ENCODE measurements around the gene FOXP4.

DNA sequence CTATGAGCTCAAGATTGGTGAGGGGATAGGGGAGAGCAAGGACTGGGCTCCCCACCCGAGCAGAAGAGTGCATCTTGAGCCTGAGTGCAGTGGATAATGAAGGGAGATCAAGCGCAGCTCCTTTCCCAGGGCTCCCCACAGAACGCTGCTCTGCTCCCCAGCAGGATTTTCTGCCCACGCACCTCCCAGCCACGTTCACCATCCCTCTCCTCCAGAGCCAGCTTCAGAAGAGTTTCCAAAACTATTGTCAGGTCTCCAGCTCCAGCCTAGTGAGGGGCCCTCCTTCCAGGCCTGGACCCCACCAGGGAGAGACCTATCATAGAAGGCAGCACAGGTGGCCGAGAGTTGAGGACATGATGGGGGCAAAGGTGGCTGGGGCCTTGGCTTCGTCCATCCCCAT lies 34.5 kb downstream of the FOXP4 start:
- TF ChIP-seq, protein P1, sequence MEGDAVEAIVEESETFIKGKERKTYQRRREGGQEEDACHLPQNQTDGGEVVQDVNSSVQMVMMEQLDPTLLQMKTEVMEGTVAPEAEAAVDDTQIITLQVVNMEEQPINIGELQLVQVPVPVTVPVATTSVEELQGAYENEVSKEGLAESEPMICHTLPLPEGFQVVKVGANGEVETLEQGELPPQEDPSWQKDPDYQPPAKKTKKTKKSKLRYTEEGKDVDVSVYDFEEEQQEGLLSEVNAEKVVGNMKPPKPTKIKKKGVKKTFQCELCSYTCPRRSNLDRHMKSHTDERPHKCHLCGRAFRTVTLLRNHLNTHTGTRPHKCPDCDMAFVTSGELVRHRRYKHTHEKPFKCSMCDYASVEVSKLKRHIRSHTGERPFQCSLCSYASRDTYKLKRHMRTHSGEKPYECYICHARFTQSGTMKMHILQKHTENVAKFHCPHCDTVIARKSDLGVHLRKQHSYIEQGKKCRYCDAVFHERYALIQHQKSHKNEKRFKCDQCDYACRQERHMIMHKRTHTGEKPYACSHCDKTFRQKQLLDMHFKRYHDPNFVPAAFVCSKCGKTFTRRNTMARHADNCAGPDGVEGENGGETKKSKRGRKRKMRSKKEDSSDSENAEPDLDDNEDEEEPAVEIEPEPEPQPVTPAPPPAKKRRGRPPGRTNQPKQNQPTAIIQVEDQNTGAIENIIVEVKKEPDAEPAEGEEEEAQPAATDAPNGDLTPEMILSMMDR (IDR thresholded peaks at IDR 0.05): no peak
- TF ChIP-seq POLR2AphosphoS5 (IDR thresholded peaks at IDR 0.05) (no peak), POLR2A (IDR thresholded peaks at IDR 0.05) (no peak)

All from breast epithelium (tissue), 3 donors.